Lower lobe of right lung (tissue), 2 donors: Measurements from ENCODE around the gene ANGPTL8. TPM values are rescaled to one million over a fixed set of nuclear protein-coding genes. Genes with fewer than 3 reads are reported as not detected.

Source experiments
- ATAC-seq, 2 donors: fragments of 200-7000 bp; cut with Tn5 transposase; one replicate each; pipeline ENCODE4 v1.9.1; 2020 to 2022; ENCODE audit warnings: mild to moderate bottlenecking in 2 of 2, moderate library complexity in 2 of 2
- DNase-seq: peaks from one replicate; pipeline ENCODE4 v3.0.0-alpha.2; 2020
- H3K27ac ChIP-seq: fragments of 200-600 bp; one replicate; pipeline ENCODE4 v1.8.0; 2022
- H3K27me3 ChIP-seq: fragments of 200-600 bp; one replicate; pipeline ENCODE4 v1.8.0; 2022; ENCODE audit warnings: low read depth
- H3K36me3 ChIP-seq: fragments of 200-600 bp; one replicate; pipeline ENCODE4 v1.8.0; 2022; ENCODE audit warnings: mild to moderate bottlenecking
- H3K4me1 ChIP-seq: fragments of 200-600 bp; one replicate; pipeline ENCODE4 v1.8.0; 2022
- H3K4me3 ChIP-seq: fragments of 200-600 bp; one replicate; pipeline ENCODE4 v1.8.0; 2022; ENCODE audit warnings: mild to moderate bottlenecking
- H3K9me3 ChIP-seq: fragments of 200-600 bp; one replicate; pipeline ENCODE4 v1.8.0; 2022
- CTCF ChIP-seq: fragments of 200-600 bp; IDR thresholded peaks from one replicate; pipeline ENCODE4 v1.8.0; 2022; ENCODE audit warnings: antibody characterized with exemption, mild to moderate bottlenecking
- intact Hi-C: fragments of 100-400 bp; cut with DNase I; formaldehyde crosslinking; loops from one replicate; pipeline ENCODE4 v1.11.0; 2022
- total RNA-seq: library from RNA; stranded (reverse); fragmentation: NEBNext Ultra II Directional; extraction: Animal tissue kit (Norgen Biotek cat#: 25700); gene quantifications from one replicate; pipeline ENCODE4 v1.2.1, GENCODE V29; 2021
- donor health status: DM: no; HTN: yes; CAD: no; lungs with severe emphysema.

Gene ANGPTL8
- total RNA-seq, 1 donor from 2014 or later: not detected

GRCh38 chr19:11269408-11269807 lies 30.0 kb downstream of the ANGPTL8 start:
- Histone ChIP-seq H3K4me1 (peaks cover 32% of the 10 kb centered on the region), H3K9me3 (no peaks in the 10 kb centered on the region), H3K27me3 (no peaks in the 10 kb centered on the region), H3K36me3 (no peaks in the 10 kb centered on the region), H3K4me3 (peak overlapping the region; percentile 11), H3K27ac (peak overlapping the region; percentile 80)
- peak in 1 of 2 donors; percentile 9 for ATAC-seq
- no peak for DNase-seq
- intact Hi-C loops: no loop called here
- no peak for TF ChIP-seq CTCF

GRCh38 chr19:11273296-11273695 lies 33.9 kb downstream of the ANGPTL8 start:
- no peak for TF ChIP-seq CTCF
- ATAC-seq (no peak), DNase-seq (no peak)
- Histone ChIP-seq H3K4me3 (no peak overlapping the region), H3K4me1 (peaks cover 10% of the 10 kb centered on the region), H3K9me3 (no peaks in the 10 kb centered on the region), H3K36me3 (no peaks in the 10 kb centered on the region), H3K27me3 (no peaks in the 10 kb centered on the region), H3K27ac (no peak overlapping the region)
- intact Hi-C loops: no loop called here

GRCh38 chr19:11273989-11274388 lies 34.6 kb downstream of the ANGPTL8 start:
- Histone ChIP-seq H3K9me3 (no peaks in the 10 kb centered on the region), H3K4me3 (no peak overlapping the region), H3K4me1 (peaks cover 5% of the 10 kb centered on the region), H3K36me3 (no peaks in the 10 kb centered on the region), H3K27me3 (no peaks in the 10 kb centered on the region), H3K27ac (no peak overlapping the region)
- DNase-seq (no peak), ATAC-seq (no peak)
- intact Hi-C loops: no loop called here
- TF ChIP-seq CTCF: no peak

GRCh38 chr19:11274533-11275086 lies 35.2 kb downstream of the ANGPTL8 start:
- no peaks in the 10 kb centered on the region for H3K36me3 ChIP-seq
- no peak overlapping the region for H3K4me3 ChIP-seq
- TF ChIP-seq CTCF: no peak
- DNase-seq (no peak), ATAC-seq (no peak)
- H3K27ac ChIP-seq: no peak overlapping the region
- intact Hi-C loops: no loop called here
- peaks cover 2% of the 10 kb centered on the region for H3K4me1 ChIP-seq
- H3K27me3 ChIP-seq: no peaks in the 10 kb centered on the region
- no peaks in the 10 kb centered on the region for H3K9me3 ChIP-seq

- no peak for TF ChIP-seq CTCF
- ATAC-seq (peak in 1 of 2 donors; percentile 51), DNase-seq (no peak)
- Histone ChIP-seq H3K9me3 (no peaks in the 10 kb centered on the region), H3K4me1 (peaks cover 6% of the 10 kb centered on the region), H3K4me3 (no peak overlapping the region), H3K36me3 (no peaks in the 10 kb centered on the region), H3K27ac (no peak overlapping the region), H3K27me3 (peaks cover 6% of the 10 kb centered on the region)
- intact Hi-C loops: no loop called here
Measured at GRCh38 chr19:11278670-11279069, 39.3 kb downstream of the ANGPTL8 start.
